HG03060 (cell line): ENCODE results near the gene OR6N2.

Experiments used
- ATAC-seq: cut with Tn5 transposase; IDR thresholded peaks from one replicate; pipeline ENCODE4 v1.9.1; 2021; ENCODE audit warnings: low read depth, moderate number of reproducible peaks; ENCODE audit not compliant: unreplicated experiment

Gene OR6N2

GRCh38 chr1:158771950-158772866 is 8.8 kb downstream of the OR6N2 start, which contains the start of gene OR6N1:
TSS of gene OR6N1 (minus strand) at chr1:158772195. CDS start at chr1:158766682, 5,513 bp downstream.
- ATAC-seq, result no peak

GRCh38 chr1:158754420-158754819 is 26.6 kb downstream of the OR6N2 start, which contains the start of gene OR6K6:
TSS of gene OR6K6 (plus strand) at chr1:158754720. CDS start at chr1:158754888, 168 bp downstream.
- no peak for ATAC-seq

GRCh38 chr1:158752155-158752712 is 28.8 kb downstream of the OR6N2 start:
- ATAC-seq, result no peak

GRCh38 chr1:158735848-158736247 is 45.2 kb downstream of the OR6N2 start:
- ATAC-seq, result no peak

GRCh38 chr1:158732524-158732923 is 48.5 kb downstream of the OR6N2 start:
- ATAC-seq, result no peak

GRCh38 chr1:158731707-158732106 is 49.3 kb downstream of the OR6N2 start:
- ATAC-seq, result no peak

- no peak for ATAC-seq
These were observed 50.6 kb downstream of the OR6N2 start for GRCh38 chr1:158730453-158730852.

- no peak for ATAC-seq
These were observed 52.3 kb downstream of the OR6N2 start for GRCh38 chr1:158728510-158729225.

- no peak for ATAC-seq
These were observed 56.6 kb downstream of the OR6N2 start for GRCh38 chr1:158724442-158724841.
